Measurements from ENCODE around the gene EIPR1. TPM values are rescaled to one million over a fixed set of nuclear protein-coding genes. Genes with fewer than 3 reads are reported as not detected.

EIPR1 gene
- total RNA-seq, 1 donor from 2014 or later, result 46.4 TPM

DNA sequence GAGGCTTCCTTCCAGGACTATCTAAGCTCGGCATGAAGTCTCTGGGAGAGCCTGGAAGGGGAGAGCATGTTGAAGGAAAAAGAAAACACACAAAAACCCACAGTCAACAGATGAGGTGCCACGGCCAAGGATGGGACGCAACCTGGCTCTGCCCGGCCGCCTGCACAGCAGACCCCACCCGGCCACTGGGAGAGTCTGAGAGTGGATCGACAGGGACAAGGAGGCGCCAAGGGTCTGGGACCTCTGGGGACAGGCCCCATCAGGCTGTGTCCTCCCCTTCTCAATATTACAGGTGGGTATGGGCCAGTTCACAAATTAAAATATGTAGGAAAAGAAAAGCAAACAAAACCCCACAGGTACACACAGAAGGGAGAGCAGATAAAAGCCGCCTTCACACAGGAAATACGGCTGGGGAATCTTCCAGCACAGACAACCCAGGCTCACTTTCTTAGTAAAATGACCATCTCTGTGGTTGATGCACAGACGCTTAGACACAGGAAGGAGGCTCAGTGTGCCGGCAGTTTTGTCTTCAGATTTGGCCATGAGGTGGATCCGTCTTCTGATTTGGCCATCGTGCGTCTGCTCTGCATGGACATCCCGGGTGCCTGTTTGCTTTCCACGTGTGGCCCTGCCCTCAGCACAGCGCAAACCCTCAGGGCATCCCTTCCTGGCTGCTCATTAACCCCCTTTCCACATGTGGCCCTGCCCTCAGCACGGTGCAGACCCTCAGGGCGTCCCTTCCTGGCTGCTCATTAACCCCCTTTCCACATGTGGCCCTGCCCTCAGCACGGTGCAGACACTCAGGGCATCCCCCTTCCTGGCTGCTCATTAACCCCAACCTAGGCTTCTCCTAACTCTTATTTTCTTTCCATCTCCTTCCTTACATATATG, 138.4 kb downstream of the EIPR1 start:
- no peak overlapping the region for H3K4me3 Mint-ChIP-seq (ENCODE audit: low read depth)
- no peaks in the 10 kb centered on the region for H3K27me3 Mint-ChIP-seq (ENCODE audit: low read depth)
- no peak for DNase-seq (ENCODE audit: low spot score)
- H3K9me3 Mint-ChIP-seq, result no peaks in the 10 kb centered on the region
- H3K4me1 Mint-ChIP-seq (ENCODE audit: low read depth), result peaks cover 31% of the 10 kb centered on the region
- H3K36me3 Mint-ChIP-seq (ENCODE audit: low read depth), result peaks cover 24% of the 10 kb centered on the region
- no peak overlapping the region for H3K27ac Mint-ChIP-seq
- intact Hi-C loops (cut with micrococcal nuclease), result loop anchor here (1.0 to 5.0 kb wide), 2 partner anchors 16 to 33 kb away; no protein-coding TSS in a partner anchor

- intact Hi-C loops (cut with micrococcal nuclease), result loop anchor here (5.0 kb wide), 1 partner anchor 36 kb away; no protein-coding TSS in a partner anchor
- no peaks in the 10 kb centered on the region for H3K27me3 Mint-ChIP-seq (ENCODE audit: low read depth)
- H3K9me3 Mint-ChIP-seq, result peaks cover 5% of the 10 kb centered on the region
- H3K36me3 Mint-ChIP-seq (ENCODE audit: low read depth), result peaks cover 44% of the 10 kb centered on the region
- no peak for DNase-seq (ENCODE audit: low spot score)
- no peak overlapping the region for H3K27ac Mint-ChIP-seq
- H3K4me3 Mint-ChIP-seq (ENCODE audit: low read depth), result no peak overlapping the region
- peaks cover 13% of the 10 kb centered on the region for H3K4me1 Mint-ChIP-seq (ENCODE audit: low read depth)
Observed at GRCh38 chr2:3236300-3237045, 141.1 kb downstream of the EIPR1 start.

GRCh38 chr2:3233877-3234276, 143.7 kb downstream of the EIPR1 start:
- peaks cover 51% of the 10 kb centered on the region for H3K36me3 Mint-ChIP-seq (ENCODE audit: low read depth)
- no peaks in the 10 kb centered on the region for H3K27me3 Mint-ChIP-seq (ENCODE audit: low read depth)
- no peak for DNase-seq (ENCODE audit: low spot score)
- H3K27ac Mint-ChIP-seq, result no peak overlapping the region
- H3K9me3 Mint-ChIP-seq, result peaks cover 17% of the 10 kb centered on the region
- H3K4me1 Mint-ChIP-seq (ENCODE audit: low read depth), result peaks cover 18% of the 10 kb centered on the region
- no peak overlapping the region for H3K4me3 Mint-ChIP-seq (ENCODE audit: low read depth)
- intact Hi-C loops (cut with micrococcal nuclease), result no loop called here

- no peak for DNase-seq (ENCODE audit: low spot score)
- Mint-ChIP-seq H3K4me1 (ENCODE audit: low read depth) (peaks cover 28% of the 10 kb centered on the region), H3K27me3 (ENCODE audit: low read depth) (no peaks in the 10 kb centered on the region), H3K27ac (no peak overlapping the region), H3K36me3 (ENCODE audit: low read depth) (peaks cover 56% of the 10 kb centered on the region), H3K4me3 (ENCODE audit: low read depth) (no peak overlapping the region), H3K9me3 (peaks cover 34% of the 10 kb centered on the region)
- intact Hi-C loops (cut with micrococcal nuclease), result no loop called here
Observed at GRCh38 chr2:3229221-3229620, 148.4 kb downstream of the EIPR1 start.

DNA sequence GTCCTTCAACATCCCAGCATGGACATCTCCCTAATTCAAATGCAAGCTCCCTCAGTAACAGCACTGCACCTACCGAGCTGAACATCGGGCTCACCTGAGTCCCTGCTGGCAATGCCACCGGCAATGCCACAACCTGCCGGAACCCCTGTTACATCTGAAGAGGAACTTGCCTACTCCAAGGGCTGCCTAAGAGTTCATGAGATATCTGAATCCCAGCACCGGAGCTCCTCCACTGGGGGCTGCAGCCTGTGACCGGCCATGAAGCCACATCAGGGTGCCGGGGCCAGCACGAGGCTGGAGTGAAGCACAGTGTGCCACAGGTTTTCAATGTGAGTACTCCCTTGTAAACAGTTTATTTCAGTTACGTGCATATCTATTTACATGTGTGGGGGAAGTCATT, 152.9 kb downstream of the EIPR1 start:
- DNase-seq (ENCODE audit: low spot score), result no peak
- Mint-ChIP-seq H3K4me3 (ENCODE audit: low read depth) (peak overlapping the region; percentile 31), H3K36me3 (ENCODE audit: low read depth) (peaks cover 48% of the 10 kb centered on the region), H3K27me3 (ENCODE audit: low read depth) (no peaks in the 10 kb centered on the region), H3K9me3 (peaks cover 33% of the 10 kb centered on the region), H3K27ac (peak overlapping the region; percentile 99), H3K4me1 (ENCODE audit: low read depth) (peaks cover 48% of the 10 kb centered on the region)
- intact Hi-C loops (cut with micrococcal nuclease), result loop anchor here (5.0 kb wide), 2 partner anchors 293 to 353 kb away; partner anchors contain the start of genes ADI1 and RPS7

- Mint-ChIP-seq H3K4me3 (ENCODE audit: low read depth) (peak overlapping the region; percentile 24), H3K27me3 (ENCODE audit: low read depth) (no peaks in the 10 kb centered on the region), H3K36me3 (ENCODE audit: low read depth) (peaks cover 46% of the 10 kb centered on the region), H3K4me1 (ENCODE audit: low read depth) (peaks cover 45% of the 10 kb centered on the region), H3K9me3 (peaks cover 27% of the 10 kb centered on the region), H3K27ac (peak overlapping the region; percentile 99)
- DNase-seq (ENCODE audit: low spot score), result peak; percentile 58
- intact Hi-C loops (cut with micrococcal nuclease), result loop anchor here (1.0 to 5.0 kb wide), 9 partner anchors 16 to 610 kb away; partner anchors contain the start of genes ADI1, EIPR1 and RPS7
Observed at GRCh38 chr2:3223080-3223923, 154.3 kb downstream of the EIPR1 start.

DNA sequence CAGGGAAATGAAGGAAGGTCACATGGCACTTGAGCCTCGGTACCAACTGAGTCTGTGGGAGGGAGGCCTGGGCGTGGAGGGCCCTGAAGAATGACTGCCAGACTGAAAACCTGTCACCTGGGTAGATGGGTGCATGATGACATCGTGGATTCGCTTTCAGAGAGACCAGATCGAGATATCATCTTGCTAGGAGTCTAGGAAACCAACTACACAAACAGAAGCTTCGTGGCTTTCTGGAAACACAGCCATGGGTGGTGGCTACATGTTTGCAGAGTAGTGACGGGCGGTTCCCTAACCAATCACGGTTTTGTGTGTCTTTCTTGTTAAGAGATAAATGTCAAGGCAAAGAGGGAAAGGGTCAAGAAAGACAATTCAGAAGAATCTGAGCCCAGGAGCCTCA, 155.0 kb downstream of the EIPR1 start:
- Mint-ChIP-seq H3K4me3 (ENCODE audit: low read depth) (peak overlapping the region; percentile 24), H3K36me3 (ENCODE audit: low read depth) (peaks cover 42% of the 10 kb centered on the region), H3K9me3 (peaks cover 26% of the 10 kb centered on the region), H3K27ac (peak overlapping the region; percentile 99), H3K4me1 (ENCODE audit: low read depth) (peaks cover 48% of the 10 kb centered on the region), H3K27me3 (ENCODE audit: low read depth) (no peaks in the 10 kb centered on the region)
- intact Hi-C loops (cut with micrococcal nuclease), result loop anchor here (1.0 to 5.0 kb wide), 9 partner anchors 17 to 609 kb away; partner anchors contain the start of genes ADI1, EIPR1 and RPS7
- DNase-seq (ENCODE audit: low spot score), result peak; percentile 65

GRCh38 chr2:3219536-3219935, 158.1 kb downstream of the EIPR1 start:
- no peaks in the 10 kb centered on the region for H3K27me3 Mint-ChIP-seq (ENCODE audit: low read depth)
- intact Hi-C loops (cut with micrococcal nuclease), result no loop called here
- no peak overlapping the region for H3K4me3 Mint-ChIP-seq (ENCODE audit: low read depth)
- no peak for DNase-seq (ENCODE audit: low spot score)
- H3K4me1 Mint-ChIP-seq (ENCODE audit: low read depth), result peaks cover 48% of the 10 kb centered on the region
- H3K27ac Mint-ChIP-seq, result no peak overlapping the region
- peaks cover 12% of the 10 kb centered on the region for H3K9me3 Mint-ChIP-seq
- peaks cover 34% of the 10 kb centered on the region for H3K36me3 Mint-ChIP-seq (ENCODE audit: low read depth)

- Mint-ChIP-seq H3K27me3 (ENCODE audit: low read depth) (no peaks in the 10 kb centered on the region), H3K36me3 (ENCODE audit: low read depth) (peaks cover 39% of the 10 kb centered on the region), H3K4me1 (ENCODE audit: low read depth) (peaks cover 37% of the 10 kb centered on the region), H3K27ac (peak overlapping the region; percentile 17), H3K4me3 (ENCODE audit: low read depth) (no peak overlapping the region), H3K9me3 (peaks cover 12% of the 10 kb centered on the region)
- no peak for DNase-seq (ENCODE audit: low spot score)
- intact Hi-C loops (cut with micrococcal nuclease), result no loop called here
Observed at GRCh38 chr2:3217646-3218045, 160.0 kb downstream of the EIPR1 start.

GRCh38 chr2:3216841-3217495, 160.7 kb downstream of the EIPR1 start:
- Mint-ChIP-seq H3K4me3 (ENCODE audit: low read depth) (no peak overlapping the region), H3K27me3 (ENCODE audit: low read depth) (no peaks in the 10 kb centered on the region), H3K36me3 (ENCODE audit: low read depth) (peaks cover 43% of the 10 kb centered on the region), H3K27ac (peak overlapping the region; percentile 60), H3K4me1 (ENCODE audit: low read depth) (peaks cover 30% of the 10 kb centered on the region), H3K9me3 (peaks cover 12% of the 10 kb centered on the region)
- intact Hi-C loops (cut with micrococcal nuclease), result no loop called here
- no peak for DNase-seq (ENCODE audit: low spot score)

DNA sequence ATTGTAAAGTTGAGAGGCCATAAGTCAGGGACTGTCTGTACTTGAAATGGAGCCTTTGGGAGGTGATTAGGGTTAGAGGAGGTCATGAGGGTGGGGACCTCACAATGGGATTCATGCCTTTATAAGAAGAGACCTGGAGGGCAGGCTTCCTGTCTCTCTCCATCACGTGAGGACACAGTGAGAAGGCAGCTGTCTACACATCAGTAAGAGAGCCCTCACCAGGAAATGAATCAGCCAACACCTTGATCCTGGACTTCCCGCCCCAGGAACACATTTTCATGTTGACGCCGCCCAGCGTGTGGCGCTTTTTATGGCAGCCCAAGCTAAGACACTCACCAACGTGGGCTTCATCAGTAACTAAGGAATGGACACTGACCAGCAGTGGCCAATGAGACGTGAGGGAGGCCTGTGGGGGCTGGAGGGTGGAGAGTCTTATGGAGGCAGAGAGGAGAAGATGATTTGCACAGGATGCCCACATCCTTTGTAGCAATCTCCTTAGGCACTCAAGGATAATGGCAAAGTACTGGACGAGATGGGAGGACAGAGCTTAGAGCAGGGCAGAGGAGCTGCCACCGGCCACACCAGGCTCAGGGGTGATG, 162.7 kb downstream of the EIPR1 start:
- DNase-seq (ENCODE audit: low spot score), result no peak
- Mint-ChIP-seq H3K27me3 (ENCODE audit: low read depth) (no peaks in the 10 kb centered on the region), H3K36me3 (ENCODE audit: low read depth) (peaks cover 39% of the 10 kb centered on the region), H3K27ac (no peak overlapping the region), H3K4me3 (ENCODE audit: low read depth) (no peak overlapping the region), H3K4me1 (ENCODE audit: low read depth) (peaks cover 26% of the 10 kb centered on the region), H3K9me3 (peaks cover under 1% of the 10 kb centered on the region)
- intact Hi-C loops (cut with micrococcal nuclease), result no loop called here

Measured in activated T-helper 2 cell treated with anti-CD3 and anti-CD28 coated beads, Interferon-gamma antibody, Interleukin-2, Interleukin-4, amounts not matched to agents 10 μg/mL and 5 μg/mL and 100 μg/mL, durations not matched to agents 14 hours and 24 hours and 36 hours (primary cell).